Body of pancreas (tissue), 4 donors: ENCODE measurements around the gene LRRC37A2.
"Not testable (repeated sequence)": the region's sequence is repeated elsewhere in the genome, so short reads cannot be mapped to it uniquely, and the experiment has no call there.

Source experiments
- CTCF ChIP-seq, 7 experiments: fragments of 450-650 bp in 4 of 7; fragments of 200-600 bp in 3 of 7; sonication (generic) in 3 of 7; IDR thresholded peaks; one replicate each; pipeline ENCODE4 v1.5.1; 2016 to 2019; ENCODE audit warnings: antibody characterized with exemption in 7 of 7
- POLR2A ChIP-seq, 3 donors: fragments of 450-650 bp; IDR thresholded peaks; one replicate each; pipeline ENCODE4 v1.6.1; 2016; ENCODE audit warnings: antibody characterized with exemption in 3 of 3, mild to moderate bottlenecking in 2 of 3

- TF ChIP-seq CTCF, POLR2A (IDR thresholded peaks at IDR 0.05): not testable (repeated sequence)
Measured at GRCh38 chr17:46591332-46591731, 79.1 kb downstream of the LRRC37A2 start.
